ENCODE data around the gene ZNF319.
A peak's percentile ranks its signal among the peaks of the same experiment; 100 is the strongest.

ZNF319 gene

DNA sequence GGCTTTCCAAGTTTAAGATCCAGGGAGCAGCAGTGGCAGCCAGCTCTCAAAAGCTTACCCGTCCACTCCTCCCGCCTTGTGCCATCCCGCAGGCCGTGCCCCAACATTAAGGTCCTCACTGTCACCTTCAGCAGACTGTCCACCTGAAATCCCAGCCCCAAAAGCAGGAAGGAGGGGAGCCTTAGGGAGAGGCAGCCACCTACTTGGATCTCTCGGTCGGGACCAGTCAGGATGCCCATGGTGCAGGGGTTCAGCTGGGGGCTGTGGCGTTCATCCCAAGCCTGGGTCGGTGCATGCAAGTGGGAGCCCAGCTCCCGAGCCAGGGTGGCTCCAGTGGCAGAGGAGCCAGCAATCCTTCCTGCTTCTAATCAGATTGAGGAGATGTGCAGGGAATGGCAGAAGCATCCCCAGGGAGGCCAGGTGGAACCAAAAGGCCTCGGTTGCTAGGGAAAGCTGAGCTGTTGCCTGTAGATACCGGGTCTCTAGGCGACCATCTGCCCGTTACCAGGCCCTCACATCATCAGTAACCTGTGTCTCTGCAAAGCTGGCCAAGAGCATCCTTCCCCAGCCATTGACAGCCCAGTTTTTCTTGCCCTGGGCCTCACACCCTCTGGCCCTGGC is 54.2 kb downstream of the ZNF319 start:
- TF ChIP-seq GATA2 (IDR thresholded peaks at IDR 0.05; ENCODE audit: low read depth, low read length) (peak; percentile 67), GATA3 (IDR thresholded peaks at IDR 0.05; ENCODE audit: low read depth, low read length) (no peak)

DNA sequence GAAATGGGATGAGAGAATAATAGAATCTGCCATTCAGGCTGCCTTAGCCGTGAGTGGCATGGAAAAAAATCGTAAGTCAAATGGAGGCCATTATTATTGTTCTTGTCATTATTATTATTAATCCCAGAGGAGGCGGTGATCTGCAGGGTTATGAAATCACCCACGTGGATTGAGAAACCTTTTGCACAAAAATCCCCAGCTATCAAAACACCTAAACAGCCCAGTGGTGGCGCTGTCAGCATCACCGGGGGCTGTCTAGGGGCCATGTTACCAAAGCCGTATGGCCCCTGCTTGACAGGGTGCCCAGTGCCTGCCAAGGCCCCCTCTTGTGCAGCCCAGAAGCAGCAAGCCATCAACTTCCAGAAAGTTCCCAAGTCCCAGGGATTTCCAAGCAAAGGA is 54.7 kb downstream of the ZNF319 start:
- TF ChIP-seq GATA2 (IDR thresholded peaks at IDR 0.05; ENCODE audit: low read depth, low read length) (no peak), GATA3 (IDR thresholded peaks at IDR 0.05; ENCODE audit: low read depth, low read length) (no peak)

DNA sequence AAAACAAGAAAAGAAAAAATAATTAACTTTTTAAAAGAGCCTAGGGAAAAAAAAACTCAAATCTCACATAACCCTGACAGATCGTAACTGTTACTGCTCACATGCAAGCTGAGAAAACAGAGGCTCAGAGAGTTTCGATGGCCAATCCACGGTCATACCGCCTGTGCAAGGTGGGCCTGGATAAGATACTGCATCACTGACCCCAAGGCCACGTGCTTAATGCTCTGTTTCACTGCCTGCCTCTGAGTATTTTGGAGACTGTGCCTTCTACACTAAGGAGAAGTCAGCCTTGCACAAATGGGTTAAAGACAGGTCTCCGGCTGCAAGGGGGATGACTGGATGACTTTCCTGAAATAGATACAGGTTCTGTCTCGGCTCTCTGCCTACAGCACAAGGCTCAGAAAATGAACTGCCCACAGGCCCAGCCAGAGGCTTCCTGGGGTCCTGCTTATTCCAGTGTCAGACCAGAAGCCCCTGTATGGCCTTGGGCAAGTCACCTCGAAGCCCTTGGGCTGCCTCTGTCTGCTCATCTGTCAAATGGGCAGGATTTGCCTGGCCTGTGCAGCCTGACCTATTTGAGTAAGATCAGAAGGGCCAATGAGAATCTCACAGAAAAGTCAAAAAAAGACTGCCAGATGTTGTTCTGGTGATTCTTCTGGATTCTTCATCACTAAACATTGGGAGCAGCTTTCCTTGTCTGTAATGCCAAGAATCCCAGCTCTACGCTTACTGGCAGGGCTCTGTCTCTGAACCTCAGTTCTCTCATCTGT is 55.3 kb downstream of the ZNF319 start:
- TF ChIP-seq GATA3 (IDR thresholded peaks at IDR 0.05; ENCODE audit: low read depth, low read length) (no peak), GATA2 (IDR thresholded peaks at IDR 0.05; ENCODE audit: low read depth, low read length) (no peak)

All from SH-SY5Y (cell line).